Activated CD8-positive, alpha-beta memory T cell treated with anti-CD3 and anti-CD28 coated beads, Interleukin-2, amount 50 U/mL, for 24 hours (primary cell): ENCODE measurements around the gene UBE2N.
"Not testable (repeated sequence)": the region's sequence is repeated elsewhere in the genome, so short reads cannot be mapped to it uniquely, and the experiment has no call there.

Experiments
- DNase-seq: peaks from one replicate; pipeline ENCODE4 v3.0.0-alpha.2; 2020; ENCODE audit errors: extremely low read depth

The UBE2N gene

DNA sequence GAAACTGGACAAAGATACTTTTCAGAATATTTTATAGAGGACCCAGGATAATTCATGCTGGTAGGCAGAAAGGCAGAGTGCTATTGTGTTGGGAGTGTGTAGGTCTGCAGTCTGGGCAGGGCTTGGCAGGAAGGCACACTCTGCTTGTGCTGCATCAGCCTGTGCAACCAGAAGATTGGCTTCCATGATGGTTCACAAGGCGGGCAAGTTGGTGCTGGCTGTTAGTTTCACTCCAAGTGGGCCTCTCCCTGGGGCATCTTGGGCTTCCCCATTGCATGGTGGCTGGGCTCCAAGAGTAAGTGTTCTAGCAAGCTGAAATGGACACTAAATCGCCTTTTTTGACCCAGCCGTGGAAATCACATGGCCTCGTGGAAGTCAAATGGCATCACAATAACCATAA lies 1.8 kb upstream of the UBE2N start:
- DNase-seq: no peak

DNA sequence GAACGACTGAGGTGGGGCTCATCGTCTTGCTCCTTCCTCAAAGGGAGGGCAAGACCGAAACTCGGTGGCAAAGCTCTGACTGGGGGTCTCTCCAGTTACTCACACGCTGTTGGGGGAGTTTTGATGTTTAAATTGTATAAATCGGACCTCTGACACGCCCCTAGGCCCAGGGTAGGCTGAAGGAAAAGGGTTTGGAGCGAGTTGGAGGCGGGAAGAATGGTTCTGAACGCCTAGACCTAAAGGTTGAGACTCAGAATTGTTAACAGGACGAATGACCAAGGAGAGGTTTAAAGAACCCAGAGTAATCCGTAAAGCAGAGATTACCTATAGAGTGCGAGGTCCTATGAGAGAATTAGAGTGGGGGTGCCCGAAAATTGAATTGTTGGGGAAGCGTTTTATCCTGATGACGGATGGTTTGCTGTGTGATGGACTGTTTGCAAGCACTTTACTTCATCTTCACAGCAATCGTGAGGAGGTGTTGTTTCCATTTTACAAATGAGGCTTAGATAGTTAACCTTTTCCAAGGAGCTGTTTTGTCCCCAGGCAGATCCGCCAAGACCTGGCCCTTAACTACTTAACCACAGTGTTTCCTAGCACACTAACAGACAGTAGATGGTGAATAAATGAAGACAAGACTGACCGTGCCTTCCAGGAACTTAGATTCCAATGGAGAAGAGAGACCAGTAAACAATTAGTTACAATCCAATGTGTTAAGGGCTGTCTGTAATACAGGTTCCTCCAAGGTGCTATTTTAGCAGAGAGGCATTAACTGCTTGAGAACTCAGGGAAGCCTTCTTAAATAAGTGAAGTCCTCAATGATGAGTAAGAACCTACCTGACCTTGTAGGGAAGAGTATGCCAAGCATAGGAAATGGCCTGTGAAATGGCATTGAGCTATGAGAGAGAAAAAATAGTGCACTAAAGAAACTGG lies 929 bp upstream of the UBE2N start:
- DNase-seq: no peak

DNA sequence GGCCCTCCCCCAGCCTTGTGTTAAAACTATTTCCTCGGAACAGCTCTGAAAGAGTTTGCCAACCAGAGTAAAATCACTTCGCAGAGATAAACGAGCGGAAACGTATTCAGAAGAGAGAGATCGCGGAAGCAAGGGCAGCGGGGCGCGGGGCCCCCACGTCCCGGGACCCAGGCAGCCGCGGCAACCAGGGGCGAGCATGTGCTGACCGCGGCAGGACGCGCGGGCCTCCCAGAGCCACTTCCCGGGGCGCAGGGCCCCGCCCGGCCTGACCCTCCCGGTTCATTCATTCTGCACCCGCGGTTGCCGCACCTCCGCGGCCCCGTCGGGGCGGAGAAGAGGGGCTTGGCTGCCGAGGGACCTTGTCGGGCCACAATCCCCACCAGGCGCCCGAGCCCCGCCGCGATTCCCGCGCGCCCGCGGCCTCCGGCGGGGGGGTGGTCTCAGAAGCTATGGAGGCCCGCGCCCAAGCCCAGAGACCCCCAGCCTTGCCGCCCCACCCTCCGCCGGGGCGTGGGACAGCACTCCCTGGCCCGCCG lies 598 bp downstream of the UBE2N start:
- DNase-seq: no peak

DNA sequence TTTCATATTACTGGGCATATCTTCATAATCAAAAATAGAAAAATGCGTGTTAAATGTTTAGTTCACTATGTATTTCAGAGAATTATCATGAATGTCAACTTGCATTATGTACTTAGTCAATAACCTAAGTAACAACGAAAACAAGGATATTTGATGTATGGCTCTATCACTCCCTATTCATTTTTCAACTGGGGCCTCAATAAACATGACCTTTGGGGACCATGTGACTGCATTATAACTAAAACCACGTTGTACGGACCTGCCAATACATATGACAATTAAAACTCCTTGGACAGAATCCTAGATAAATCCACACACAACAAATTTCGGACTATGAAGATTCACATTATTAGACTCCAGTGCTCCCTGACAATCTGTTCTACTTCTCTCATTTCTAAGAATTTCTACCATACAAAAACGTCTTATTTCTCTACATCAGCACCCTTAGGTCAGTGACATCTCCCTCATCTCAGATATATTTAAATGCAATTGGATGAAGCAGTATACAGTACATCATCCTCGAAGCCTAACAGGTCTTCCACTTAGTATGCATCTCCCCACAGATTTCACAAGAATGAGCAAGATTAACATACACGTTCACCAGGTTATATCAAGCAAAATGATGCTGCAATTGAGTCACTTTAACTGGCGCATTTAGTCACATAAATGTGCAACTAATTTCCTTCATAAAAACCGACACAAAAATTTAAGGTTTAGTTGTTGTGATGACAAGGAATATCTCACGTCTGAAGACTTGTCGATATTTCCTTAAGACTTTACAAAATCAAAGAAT lies 1.5 kb downstream of the UBE2N start:
- DNase-seq: no peak

DNA sequence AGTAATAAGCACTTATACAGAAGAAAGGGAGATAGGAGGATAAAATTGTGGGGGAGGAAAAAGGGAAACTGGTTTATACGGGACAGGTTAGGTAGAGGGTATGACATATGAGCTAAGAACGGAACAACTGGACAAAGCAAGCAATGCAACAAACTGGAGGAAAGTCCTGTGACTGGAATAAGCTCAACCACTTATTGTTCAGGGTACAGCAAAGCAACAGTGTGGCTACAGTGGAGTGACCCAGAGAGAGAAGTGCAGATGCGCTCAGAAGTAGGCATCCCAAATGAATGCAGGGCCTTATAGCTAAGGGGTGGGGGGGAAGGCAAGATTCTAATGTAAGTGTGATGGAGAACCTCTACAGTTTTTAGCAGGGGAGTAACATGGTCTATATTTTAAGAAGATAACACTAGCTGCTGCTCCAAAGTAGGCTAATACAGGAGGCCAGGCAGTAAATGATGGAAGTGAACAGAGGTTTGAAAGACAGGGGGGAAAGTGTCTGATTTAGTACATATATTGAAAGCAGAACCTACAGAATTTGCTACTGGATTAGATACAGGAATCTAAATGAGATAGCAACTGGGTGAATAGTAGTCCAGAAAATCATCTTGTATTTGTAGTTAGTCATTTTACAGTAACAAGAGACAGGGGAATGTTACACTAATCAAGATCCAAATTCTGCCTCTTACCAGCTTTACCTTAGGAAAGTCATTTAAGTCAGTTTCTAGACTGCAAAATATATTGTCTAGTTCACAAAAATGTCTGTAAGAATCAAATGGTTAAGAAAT lies 3.3 kb downstream of the UBE2N start:
- no peak for DNase-seq

DNA sequence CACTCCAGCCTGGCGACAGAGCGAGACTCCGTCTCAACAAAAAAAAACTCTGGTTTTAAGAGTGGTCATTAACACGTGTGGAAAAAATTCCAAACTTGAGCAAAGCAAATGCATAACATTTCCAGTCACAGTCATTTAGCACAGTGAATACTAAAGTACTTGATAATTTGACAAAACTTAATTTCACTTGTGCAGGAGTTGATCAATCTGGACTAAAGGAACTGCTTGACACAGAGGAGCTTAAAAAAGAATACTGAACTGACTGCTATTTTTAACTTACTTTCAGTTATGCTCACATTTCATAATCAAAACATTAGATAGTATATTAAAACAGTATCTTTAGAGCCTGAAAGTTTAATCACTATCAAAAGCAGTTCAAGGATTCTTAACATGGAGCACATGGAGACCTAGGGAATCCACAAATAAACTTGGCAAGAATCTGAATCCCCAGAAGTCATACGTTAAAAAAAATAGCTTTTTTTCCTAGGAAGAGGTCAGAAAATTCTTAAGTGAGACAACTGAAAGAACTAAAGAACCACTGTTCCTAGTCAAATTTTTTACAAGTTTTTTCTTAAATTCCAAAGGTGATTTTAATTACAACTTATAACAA lies 7.4 kb downstream of the UBE2N start:
- DNase-seq: no peak

DNA sequence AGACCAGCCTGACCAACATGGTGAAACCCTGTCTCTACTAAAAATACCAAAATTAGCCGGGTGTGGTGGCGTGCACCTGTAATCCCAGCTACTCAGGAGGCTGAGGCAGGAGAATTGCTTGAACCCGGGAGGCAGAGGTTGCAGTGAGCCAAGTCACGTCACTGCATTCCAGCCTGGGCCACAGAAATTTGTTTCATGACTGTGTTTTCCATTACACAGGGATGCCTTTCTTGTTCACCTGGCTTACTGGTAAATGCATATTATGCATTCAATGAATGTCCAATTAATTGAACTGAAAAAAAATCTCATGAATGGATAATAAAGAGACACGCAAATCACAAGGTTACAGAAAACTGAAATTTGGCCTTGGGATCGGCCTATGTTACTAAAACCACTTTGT lies 9.7 kb downstream of the UBE2N start:
- DNase-seq: not testable (repeated sequence)

DNA sequence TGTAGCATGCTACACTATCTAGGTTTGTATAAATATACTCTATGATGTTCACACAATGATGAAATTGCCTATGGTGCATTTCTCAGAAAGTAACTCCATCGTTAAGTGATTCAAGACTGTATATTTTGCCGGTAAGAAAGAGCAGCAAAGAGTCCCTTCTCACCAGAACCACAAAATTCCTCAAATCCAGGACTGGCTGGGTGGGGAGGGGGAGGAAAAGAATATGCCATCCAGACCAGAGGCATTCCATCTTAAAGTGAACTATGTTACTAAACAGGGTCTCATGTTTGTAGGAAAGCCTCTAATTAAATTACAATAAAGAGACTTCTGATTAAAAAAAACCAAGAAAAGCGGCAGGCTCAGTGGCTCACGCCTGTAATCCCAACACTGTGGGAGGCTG lies 11.5 kb downstream of the UBE2N start:
- DNase-seq: no peak

DNA sequence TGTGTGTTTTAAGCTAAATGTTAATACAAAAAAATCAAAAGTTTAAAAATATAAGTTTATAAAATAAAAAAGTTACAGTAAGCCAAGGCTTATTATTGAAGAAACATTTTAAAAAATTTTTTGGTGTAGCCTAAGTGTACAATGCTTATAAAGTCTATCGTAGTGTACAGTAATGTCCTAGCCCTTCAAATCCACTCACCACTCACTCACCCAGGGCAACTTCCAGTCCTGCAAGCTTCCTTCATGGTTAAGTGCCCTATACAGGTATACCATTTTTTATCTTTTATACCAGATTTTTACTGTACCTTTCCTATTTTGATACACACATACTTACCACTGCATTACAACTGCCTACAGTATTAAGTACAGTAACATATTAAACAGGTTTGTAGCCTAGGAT lies 11.9 kb downstream of the UBE2N start:
- DNase-seq: no peak

DNA sequence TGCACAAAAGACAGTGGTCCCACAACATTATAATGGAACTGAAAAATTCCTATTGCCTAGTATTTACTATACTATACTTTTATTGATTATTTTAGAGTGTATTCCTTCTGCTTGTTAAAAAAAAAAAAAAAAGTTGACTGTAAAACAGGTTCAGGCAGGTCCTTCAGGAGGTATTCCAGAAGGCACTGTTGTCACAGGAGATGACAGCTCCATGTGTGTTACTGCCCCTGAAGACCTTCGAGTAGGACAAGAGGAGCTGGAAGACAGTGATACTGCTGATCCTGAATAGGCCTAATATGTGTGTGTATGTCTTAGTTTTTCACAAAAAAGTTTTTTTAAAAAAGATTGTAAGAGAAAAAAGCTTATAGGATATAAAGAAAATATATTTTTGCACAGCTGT lies 12.3 kb downstream of the UBE2N start:
- no peak for DNase-seq

DNA sequence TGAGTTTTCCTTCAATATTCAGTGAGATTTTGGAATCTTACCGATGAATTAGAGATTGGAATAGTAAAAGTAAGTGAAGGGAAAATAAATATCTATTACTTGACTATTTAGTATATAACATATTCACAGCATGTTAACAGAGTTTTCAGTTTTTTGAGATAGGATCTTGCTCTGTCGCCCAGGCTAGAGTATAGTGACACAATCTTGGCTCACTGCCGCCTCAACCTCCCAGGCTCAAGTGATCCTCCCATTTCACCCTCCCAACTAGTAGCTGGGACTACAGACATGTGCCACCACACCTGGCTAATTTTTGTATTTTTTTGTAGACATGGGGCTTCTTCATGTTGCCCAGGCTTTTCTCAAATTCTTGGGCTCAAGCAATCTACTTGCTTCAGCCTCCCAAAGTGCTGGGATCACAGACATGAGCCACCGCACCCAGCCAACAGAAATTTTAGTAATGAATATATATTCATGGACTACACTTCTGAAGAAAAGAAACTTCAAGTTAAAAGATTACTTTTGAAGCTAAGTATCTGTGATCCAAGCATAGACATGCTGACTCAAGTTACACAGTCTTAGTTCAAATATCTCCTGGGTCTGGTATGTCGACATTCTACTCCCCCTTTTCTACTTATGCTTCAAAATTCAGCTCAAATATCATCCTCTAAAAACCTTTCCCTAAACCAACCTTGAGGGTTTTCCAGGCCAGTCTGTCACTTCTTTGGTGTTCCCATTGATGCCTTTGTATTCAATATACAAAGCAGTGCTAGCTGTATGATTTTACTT lies 13.8 kb downstream of the UBE2N start:
- no peak for DNase-seq

DNA sequence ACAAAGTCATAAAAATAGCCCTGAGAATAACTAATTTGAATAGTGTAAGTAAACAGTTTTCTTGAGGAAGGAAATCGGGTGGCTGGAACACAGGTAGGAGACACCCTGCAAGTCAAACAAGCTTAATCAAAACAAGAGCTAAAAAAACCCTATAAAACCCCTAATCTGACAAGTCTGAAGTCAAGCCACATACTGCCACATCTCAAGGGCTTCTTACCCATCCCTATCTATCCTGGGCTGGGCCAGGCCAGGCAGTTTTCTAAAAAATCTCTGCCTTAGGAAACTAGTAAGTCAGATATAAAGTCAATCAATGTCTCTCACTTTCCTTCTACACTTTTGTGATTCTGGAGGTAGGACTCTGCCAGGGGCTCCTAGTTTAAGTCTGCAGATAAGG lies 15.3 kb downstream of the UBE2N start:
- no peak for DNase-seq

DNA sequence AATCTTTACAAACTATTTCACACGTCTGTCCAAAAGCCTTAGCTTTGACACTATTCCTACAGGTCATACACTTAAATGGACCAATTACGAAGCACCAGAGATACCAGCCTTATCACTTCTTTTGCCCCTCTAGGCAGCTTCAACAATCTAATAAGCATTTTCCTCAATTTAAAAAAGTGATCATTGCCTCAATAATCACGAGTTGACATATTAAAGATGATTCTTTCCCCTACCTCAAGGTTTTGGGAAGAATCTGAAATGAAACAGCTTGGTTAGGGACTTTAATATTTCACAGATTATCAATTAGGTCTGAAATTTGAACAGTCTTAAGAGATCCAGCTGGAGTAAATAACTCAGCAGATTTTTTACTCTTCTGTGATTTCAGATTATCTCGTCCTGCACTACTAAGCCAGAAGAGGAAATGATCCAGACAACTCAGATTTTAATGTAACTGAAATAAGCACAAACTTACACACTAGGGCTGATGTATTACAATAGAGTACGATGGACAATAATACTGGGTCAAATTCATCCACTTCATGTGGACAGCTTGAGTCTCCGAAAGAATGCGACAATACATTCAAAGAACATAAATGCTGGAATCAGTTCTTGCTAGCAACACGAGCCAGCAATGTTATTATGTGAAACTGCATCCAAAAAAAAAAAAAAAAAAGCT lies 15.9 kb downstream of the UBE2N start:
- no peak for DNase-seq

DNA sequence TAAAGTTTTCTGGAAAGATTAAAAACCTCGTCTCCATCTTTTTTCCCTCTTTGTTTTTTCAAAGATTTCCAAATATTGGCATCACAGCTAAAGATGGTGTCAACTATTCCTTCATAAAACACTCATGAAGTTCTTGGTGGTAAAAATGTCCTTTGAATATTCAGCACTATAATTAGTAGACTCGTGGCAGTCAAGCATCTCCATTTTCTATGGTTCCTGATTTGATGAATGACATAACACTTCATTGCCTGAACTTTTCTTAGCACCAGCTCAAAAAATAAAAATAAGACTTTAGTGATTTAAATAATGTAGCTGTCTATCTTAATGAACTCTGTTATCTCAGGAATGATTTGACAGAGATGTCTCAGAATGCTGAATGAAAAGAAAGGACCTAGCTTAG lies 19.7 kb downstream of the UBE2N start:
- no peak for DNase-seq

DNA sequence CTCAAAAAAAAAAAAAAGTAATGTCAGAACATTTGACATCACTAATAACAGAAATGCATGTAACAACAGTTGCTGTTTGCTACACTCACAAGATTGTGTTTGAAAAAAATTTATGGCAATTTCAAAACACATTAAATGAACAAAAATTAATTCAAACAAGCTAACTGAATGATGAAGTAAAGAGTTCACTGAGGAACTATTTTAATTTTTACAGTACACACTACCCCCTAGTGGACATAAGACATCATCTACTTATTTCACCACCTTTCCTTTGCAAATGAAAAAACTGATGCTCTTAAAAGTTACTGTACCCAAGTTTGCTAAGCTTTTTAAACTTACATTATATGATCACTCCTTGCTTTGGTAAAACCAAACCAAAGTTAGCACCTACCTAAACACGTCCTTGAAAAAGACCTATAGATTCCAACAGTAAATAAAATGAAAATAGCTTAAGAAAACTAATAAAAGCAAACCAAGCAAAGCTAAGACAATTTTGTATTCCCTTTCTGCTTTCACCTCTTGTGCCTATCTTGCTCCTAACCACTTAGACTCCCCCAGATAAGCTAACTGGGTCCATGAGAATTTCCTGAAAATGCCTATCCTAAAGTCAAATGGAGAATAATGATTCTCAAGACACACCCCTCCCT lies 22.2 kb downstream of the UBE2N start:
- DNase-seq: no peak

DNA sequence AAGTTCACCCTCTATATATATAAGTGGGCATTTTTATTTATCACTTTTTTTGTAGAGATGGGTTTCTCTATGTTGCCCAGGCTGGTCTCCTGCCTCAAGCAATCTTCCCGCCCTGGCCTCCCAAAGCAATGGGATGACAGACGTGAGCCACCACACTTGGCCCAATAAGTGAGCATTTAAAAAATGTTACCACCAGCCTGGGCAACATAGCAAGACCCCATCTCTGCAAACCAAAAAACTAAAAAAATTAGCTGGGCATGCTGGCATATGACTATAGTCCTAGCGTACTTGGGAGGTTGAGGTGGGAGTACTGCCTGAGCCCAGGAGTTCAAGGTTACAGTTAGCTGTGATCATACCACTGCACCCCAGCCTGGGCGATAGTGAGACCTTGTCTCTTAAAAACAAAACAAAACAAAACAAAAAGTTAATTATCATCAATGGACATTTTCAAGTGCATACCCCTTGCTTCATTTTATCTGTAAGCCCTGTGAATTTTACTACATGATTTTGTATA lies 23.7 kb downstream of the UBE2N start:
- DNase-seq: no peak

DNA sequence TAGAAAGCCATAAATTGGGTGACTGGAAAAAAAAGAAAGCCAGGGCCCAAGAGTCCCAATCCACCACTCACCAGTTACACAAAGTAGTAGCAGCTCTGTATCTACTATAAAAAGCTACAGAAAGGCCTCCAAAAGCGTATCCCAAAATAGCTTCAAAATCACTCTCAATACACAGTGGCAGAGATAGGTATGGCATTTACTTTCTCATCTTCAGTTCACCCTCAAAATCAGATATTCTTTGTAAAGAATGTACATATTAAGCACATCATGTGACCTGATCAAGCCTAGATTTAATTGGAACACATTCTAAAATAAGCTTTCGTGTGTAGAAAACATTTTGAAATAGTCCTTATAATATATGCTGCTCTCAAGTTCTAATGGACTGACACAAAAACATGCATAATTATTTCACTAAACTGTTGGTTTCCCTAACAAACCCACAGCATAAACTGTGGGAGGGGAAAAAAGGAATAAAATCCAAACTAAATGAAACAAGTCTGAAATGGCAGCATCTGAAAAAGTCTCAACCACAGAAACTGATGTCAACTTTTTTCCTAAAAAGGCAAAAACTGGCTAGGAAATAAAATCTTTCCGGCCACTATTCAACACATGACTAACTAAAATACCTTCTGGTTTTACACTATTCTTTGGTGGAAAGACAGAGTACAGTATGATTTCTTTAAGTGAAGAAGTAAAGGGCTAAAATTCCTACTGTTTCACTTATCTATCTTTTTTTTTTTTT lies 25.9 kb downstream of the UBE2N start:
- no peak for DNase-seq

DNA sequence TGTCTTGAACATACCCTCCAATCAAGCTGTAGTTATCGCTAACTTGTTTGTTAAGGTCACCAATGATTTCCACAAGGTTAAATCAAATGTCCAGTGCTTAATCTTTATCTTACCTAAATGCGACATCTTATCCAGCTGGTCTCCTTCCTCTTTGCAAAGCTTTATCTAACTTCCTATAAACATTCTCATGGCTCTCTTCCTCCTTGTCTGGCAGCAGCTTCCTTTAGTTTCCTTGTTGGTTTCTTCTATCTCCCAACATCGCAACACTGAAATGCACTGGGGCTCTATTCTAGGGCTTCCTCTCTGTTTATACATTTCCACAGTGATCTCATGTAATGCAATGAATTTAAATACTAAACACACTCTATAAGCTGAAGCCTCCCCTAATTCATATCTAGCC lies 28.7 kb downstream of the UBE2N start:
- DNase-seq: no peak

DNA sequence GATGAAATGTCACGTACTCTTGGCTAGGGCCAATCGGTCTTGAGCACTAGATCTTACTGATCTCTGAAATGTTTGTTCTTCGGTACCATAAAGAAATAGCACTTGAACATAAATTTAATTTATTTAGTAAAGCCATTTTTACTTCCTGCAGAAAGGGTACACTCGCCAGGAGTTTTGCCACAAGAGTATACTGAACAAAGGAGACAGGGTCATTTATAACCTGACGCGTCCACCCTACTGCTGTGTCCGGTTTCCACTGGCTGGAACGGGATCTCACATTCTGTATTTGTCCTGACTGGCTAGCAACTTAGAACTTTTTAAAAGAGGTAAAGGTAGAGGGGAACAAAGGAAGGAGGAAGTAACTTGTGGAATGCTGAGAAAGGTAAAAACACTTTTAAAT lies 29.4 kb downstream of the UBE2N start:
- not testable (repeated sequence) for DNase-seq
